Parathyroid adenoma (tissue), 2 donors: ENCODE data around the gene DNAAF5.

Experiments
- H2AFZ ChIP-seq: fragments of 300-600 bp; sonication (generic); one replicate; pipeline ENCODE4 v1.7.0; 2017; ENCODE audit warnings: antibody characterized with exemption, mild to moderate bottlenecking
- H3K27ac ChIP-seq: fragments of 300-600 bp; sonication (generic); one replicate; pipeline ENCODE4 v1.7.0; 2017
- H3K27me3 ChIP-seq: fragments of 300-600 bp; sonication (generic); one replicate; pipeline ENCODE4 v1.7.0; 2017; ENCODE audit warnings: low read length; ENCODE audit not compliant: control insufficient read depth, insufficient read depth
- H3K36me3 ChIP-seq: fragments of 300-600 bp; sonication (generic); one replicate; pipeline ENCODE4 v1.7.0; 2017; ENCODE audit warnings: low read length; ENCODE audit not compliant: control insufficient read depth, insufficient read depth
- H3K4me1 ChIP-seq: fragments of 300-600 bp; sonication (generic); one replicate; pipeline ENCODE4 v1.7.0; 2017; ENCODE audit warnings: control low read depth
- H3K4me2 ChIP-seq: fragments of 300-600 bp; sonication (generic); one replicate; pipeline ENCODE4 v1.7.0; 2017; ENCODE audit warnings: low read length
- H3K4me3 ChIP-seq: fragments of 300-600 bp; sonication (generic); one replicate; pipeline ENCODE4 v1.7.0; 2017; ENCODE audit warnings: low read depth, low read length
- H3K79me2 ChIP-seq: fragments of 300-600 bp; sonication (generic); one replicate; pipeline ENCODE4 v1.7.0; 2017; ENCODE audit warnings: control low read depth
- H3K9ac ChIP-seq: fragments of 300-600 bp; sonication (generic); one replicate; pipeline ENCODE4 v1.7.0; 2017; ENCODE audit warnings: mild to moderate bottlenecking
- H3K9me3 ChIP-seq: fragments of 300-600 bp; sonication (generic); one replicate; pipeline ENCODE4 v1.7.0; 2017; ENCODE audit warnings: low read length; ENCODE audit not compliant: control insufficient read depth
- CTCF ChIP-seq: fragments of 300-600 bp; sonication (generic); IDR thresholded peaks from one replicate; pipeline ENCODE4 v1.7.0; 2017; ENCODE audit warnings: antibody characterized with exemption, mild to moderate bottlenecking
- donor health status: primary hyperparathyroidism.

DNAAF5 gene

DNA sequence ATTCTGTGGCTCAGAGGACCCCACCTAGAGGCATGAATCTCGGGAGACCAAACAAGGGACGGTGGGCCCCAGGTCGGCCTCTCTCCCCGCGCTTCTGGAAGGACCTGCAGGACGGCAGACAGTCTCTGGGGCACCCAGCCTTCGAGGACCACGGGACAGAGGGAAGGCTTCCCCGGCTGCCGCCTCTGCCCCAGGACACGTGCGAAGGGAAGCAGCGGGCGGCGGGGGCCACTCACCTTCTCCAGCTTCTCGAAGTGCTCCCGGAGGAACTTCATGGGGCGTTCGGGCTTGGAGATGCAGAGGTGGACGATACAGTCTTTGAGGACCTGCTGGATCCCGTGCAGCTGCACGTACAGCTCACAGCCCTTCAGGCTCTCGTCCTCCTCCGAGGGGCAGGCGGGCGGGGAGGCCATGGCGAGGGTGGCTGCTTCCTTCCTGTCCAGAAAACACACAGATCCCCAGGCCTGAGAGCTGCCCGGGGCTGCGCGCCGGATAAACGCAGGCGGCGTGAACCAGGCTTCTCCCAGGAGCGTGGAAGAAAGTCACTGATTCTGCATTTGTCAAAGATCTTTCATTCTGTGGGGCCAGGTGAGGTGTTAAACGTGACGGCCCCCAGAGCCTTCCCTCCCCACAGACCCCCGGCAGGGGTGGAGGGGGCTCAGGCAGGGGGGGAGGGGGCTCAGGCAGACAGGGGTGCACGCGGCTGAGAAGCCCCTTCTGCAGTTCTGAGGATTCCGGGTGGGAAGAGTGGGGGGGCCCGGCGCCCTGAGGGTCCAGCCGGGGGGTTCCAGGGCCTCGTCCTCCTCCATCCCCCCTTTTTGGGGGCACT, 15.2 kb upstream of the DNAAF5 start:
- no peak overlapping the region for H3K9ac ChIP-seq

DNA sequence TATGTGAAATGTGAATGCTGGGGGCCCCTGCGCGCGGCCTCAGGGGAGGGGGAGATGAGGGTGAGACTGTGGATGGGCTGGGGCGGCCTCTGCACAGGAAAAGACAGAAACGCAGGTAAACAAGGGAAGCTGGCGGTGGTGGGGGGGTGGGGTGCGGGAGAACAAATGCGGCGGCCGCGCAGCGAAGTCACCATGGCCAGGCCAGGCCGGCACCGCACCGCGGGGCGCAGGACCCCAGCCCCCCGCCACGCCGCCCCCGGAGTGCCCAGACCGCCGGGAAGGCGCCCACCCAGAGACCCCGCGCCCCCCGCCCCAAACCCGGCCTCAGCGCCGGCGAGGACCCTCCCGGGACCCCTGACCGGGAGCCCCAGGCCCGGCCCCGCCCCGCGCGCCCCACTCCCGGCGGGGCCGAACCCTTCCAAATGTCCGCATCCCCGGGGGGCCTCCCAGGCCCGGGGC, 14.5 kb upstream of the DNAAF5 start:
- Histone ChIP-seq H2AFZ (peak overlapping the region; percentile 84), H3K27ac (no peak overlapping the region), H3K4me2 (peak overlapping the region; percentile 79), H3K9ac (no peak overlapping the region), H3K36me3 (no peaks in the 10 kb centered on the region), H3K4me3 (peak overlapping the region; percentile 45), H3K9me3 (no peaks in the 10 kb centered on the region), H3K4me1 (no peaks in the 10 kb centered on the region), H3K79me2 (no peaks in the 10 kb centered on the region), H3K27me3 (no peaks in the 10 kb centered on the region)
- no peak for TF ChIP-seq CTCF

More for the DNA sequence above, 15.2 kb upstream of the DNAAF5 start:
- peak overlapping the region; percentile 84 for H2AFZ ChIP-seq
- H3K4me3 ChIP-seq: peak overlapping the region; percentile 45
- H3K4me2 ChIP-seq: peak overlapping the region; percentile 79
- no peaks in the 10 kb centered on the region for H3K4me1 ChIP-seq
- no peak for TF ChIP-seq CTCF
- no peaks in the 10 kb centered on the region for H3K36me3 ChIP-seq
- H3K79me2 ChIP-seq: no peaks in the 10 kb centered on the region
- H3K27me3 ChIP-seq: no peaks in the 10 kb centered on the region
- H3K27ac ChIP-seq: no peak overlapping the region
- H3K9me3 ChIP-seq: no peaks in the 10 kb centered on the region

DNA sequence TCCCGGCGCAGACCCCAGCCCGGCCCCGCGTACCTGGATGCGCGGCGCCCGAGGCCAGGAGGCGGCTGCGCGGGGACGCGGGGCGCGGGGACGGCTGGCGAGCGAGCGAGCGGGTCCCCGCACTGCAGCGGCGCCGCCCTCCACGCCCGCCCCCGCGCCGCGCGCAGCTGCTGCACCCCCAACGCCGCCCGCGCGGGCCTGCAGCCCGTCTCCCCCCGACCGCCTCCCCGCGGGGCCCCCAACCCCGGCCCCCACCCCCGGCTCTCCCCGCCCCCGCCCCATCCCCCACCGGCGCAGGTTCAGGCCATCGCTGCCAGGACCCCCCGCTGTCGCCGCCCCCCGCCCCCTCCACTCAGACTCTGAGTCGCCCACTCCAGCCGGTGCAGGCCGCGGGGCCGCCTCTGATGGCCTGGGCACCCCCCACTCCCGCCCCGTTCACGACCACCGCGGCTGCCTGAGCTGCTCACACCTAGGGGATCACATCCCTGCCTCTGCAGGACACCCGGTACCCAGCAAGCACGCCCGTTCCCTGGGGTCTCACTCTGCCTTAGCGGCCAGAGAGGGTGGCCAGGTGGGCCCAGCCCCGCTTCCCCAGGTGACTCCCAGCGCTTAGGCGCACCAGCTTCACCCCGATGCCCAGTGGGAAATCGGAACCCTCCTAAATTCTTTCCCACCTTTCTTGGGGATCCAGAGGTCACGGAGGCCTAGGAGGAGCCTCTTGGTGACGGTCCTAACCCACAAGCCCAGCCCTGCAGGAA, 13.9 kb upstream of the DNAAF5 start:
- no peak overlapping the region for H3K27ac ChIP-seq
- H3K4me3 ChIP-seq: no peak overlapping the region
- no peaks in the 10 kb centered on the region for H3K9me3 ChIP-seq
- H3K4me2 ChIP-seq: peak overlapping the region; percentile 79
- H3K36me3 ChIP-seq: no peaks in the 10 kb centered on the region
- no peak overlapping the region for H3K9ac ChIP-seq
- peak overlapping the region; percentile 84 for H2AFZ ChIP-seq
- no peaks in the 10 kb centered on the region for H3K4me1 ChIP-seq
- no peaks in the 10 kb centered on the region for H3K79me2 ChIP-seq
- no peak for TF ChIP-seq CTCF
- H3K27me3 ChIP-seq: no peaks in the 10 kb centered on the region

DNA sequence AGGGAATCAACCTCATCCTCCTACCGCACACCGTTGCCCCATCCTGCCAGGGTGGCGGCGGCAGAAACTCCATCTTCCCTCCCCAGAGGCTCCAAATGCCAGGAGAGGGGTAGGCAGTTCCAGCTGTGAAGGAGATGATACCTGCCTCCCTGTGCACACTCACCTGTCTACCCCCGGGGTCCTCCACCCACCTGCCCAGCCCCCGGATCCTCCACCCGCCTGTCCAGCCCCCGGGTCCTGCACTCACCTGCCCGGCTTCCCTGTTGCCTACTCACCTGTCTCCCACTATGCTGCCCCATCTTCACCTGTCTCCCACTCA, 13.4 kb upstream of the DNAAF5 start:
- no peak overlapping the region for H3K27ac ChIP-seq
- H3K4me3 ChIP-seq: no peak overlapping the region
- H3K9me3 ChIP-seq: no peaks in the 10 kb centered on the region
- H3K79me2 ChIP-seq: no peaks in the 10 kb centered on the region
- peak overlapping the region; percentile 76 for H2AFZ ChIP-seq
- TF ChIP-seq CTCF: no peak
- no peak overlapping the region for H3K4me2 ChIP-seq
- no peak overlapping the region for H3K9ac ChIP-seq
- H3K36me3 ChIP-seq: no peaks in the 10 kb centered on the region
- no peaks in the 10 kb centered on the region for H3K27me3 ChIP-seq
- no peaks in the 10 kb centered on the region for H3K4me1 ChIP-seq
